Calu3 (cell line): ENCODE measurements around the gene CRACR2B. TPM values are rescaled to one million over a fixed set of nuclear protein-coding genes. Genes with fewer than 3 reads are reported as not detected.
A peak's percentile ranks its signal among the peaks of the same experiment; 100 is the strongest.

Source experiments
- BruUV-seq: library from RNA; stranded (reverse); fragments of 400-500 nt; replicated peaks from 2 replicates; lab custom pipeline; 2021; lab: Mats Ljungman, UMichigan
- CTCF ChIA-PET: fragments of 300-600 bp; sonication (Branson Sonifier 250); formaldehyde crosslinking; loops from one replicate; lab custom pipeline; 2022; ENCODE audit warnings: antibody characterized with exemption; lab: Charles Lee
- DNase-seq: peaks from one replicate; pipeline ENCODE4 v3.0.0; 2022
- H3K27ac Mint-ChIP-seq: one replicate; pipeline ENCODE4 v1.8.0; 2022; ENCODE audit warnings: mixed read lengths; ENCODE audit not compliant: unreplicated experiment
- H3K27me3 Mint-ChIP-seq: one replicate; pipeline ENCODE4 v1.8.0; 2022; ENCODE audit warnings: mixed read lengths; ENCODE audit not compliant: unreplicated experiment
- H3K36me3 Mint-ChIP-seq: one replicate; pipeline ENCODE4 v1.8.0; 2022; ENCODE audit warnings: mild to moderate bottlenecking, moderate library complexity, mixed read lengths; ENCODE audit not compliant: insufficient read depth, unreplicated experiment
- H3K4me1 Mint-ChIP-seq: one replicate; pipeline ENCODE4 v1.8.0; 2022; ENCODE audit warnings: mild to moderate bottlenecking, low read depth, mixed read lengths; ENCODE audit not compliant: unreplicated experiment
- H3K4me3 Mint-ChIP-seq: one replicate; pipeline ENCODE4 v1.8.0; 2022; ENCODE audit warnings: mild to moderate bottlenecking, low read depth, moderate library complexity, mixed read lengths; ENCODE audit not compliant: unreplicated experiment
- H3K9me3 Mint-ChIP-seq: one replicate; pipeline ENCODE4 v1.8.0; 2022; ENCODE audit warnings: low read depth, mixed read lengths; ENCODE audit not compliant: unreplicated experiment
- intact Hi-C: fragments of 100-400 bp; cut with micrococcal nuclease; formaldehyde crosslinking; loops from one replicate; pipeline ENCODE4 v1.10.0; 2022; ENCODE audit not compliant: unreplicated experiment
- total RNA-seq: library from RNA; stranded (reverse); gene quantifications from 2 replicates; pipeline ENCODE4 v1.2.3, GENCODE V29; 2022
- TF ChIP-seq, protein P1 (sequence below): fragments of 200-600 bp; IDR thresholded peaks from one replicate; pipeline ENCODE4 v1.8.0; 2022; ENCODE audit warnings: antibody characterized with exemption; ENCODE audit not compliant: unreplicated experiment

Gene CRACR2B
- total RNA-seq, 1 experiment from 2014 or later, result 33.4 TPM

- H3K36me3 Mint-ChIP-seq, result peaks cover 57% of the 10 kb centered on the region
- no peaks in the 10 kb centered on the region for H3K9me3 Mint-ChIP-seq
- no TSS peak for BruUV-seq
- CTCF ChIA-PET, result no interaction called here
- H3K27me3 Mint-ChIP-seq, result no peaks in the 10 kb centered on the region
- H3K4me3 Mint-ChIP-seq, result no peak overlapping the region
- TF ChIP-seq, protein P1, sequence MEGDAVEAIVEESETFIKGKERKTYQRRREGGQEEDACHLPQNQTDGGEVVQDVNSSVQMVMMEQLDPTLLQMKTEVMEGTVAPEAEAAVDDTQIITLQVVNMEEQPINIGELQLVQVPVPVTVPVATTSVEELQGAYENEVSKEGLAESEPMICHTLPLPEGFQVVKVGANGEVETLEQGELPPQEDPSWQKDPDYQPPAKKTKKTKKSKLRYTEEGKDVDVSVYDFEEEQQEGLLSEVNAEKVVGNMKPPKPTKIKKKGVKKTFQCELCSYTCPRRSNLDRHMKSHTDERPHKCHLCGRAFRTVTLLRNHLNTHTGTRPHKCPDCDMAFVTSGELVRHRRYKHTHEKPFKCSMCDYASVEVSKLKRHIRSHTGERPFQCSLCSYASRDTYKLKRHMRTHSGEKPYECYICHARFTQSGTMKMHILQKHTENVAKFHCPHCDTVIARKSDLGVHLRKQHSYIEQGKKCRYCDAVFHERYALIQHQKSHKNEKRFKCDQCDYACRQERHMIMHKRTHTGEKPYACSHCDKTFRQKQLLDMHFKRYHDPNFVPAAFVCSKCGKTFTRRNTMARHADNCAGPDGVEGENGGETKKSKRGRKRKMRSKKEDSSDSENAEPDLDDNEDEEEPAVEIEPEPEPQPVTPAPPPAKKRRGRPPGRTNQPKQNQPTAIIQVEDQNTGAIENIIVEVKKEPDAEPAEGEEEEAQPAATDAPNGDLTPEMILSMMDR, result no peak
- intact Hi-C loops, result no loop called here
- no peaks in the 10 kb centered on the region for H3K4me1 Mint-ChIP-seq
- DNase-seq, result no peak
- peak overlapping the region; percentile 54 for H3K27ac Mint-ChIP-seq
These were observed 42.7 kb downstream of the CRACR2B start for GRCh38 chr11:870418-870817.

GRCh38 chr11:871472-871871 lies 43.8 kb downstream of the CRACR2B start:
- BruUV-seq, result no TSS peak
- H3K4me3 Mint-ChIP-seq, result no peak overlapping the region
- TF ChIP-seq, protein P1, result no peak
- DNase-seq, result no peak
- CTCF ChIA-PET, result no interaction called here
- H3K4me1 Mint-ChIP-seq, result no peaks in the 10 kb centered on the region
- peaks cover 59% of the 10 kb centered on the region for H3K36me3 Mint-ChIP-seq
- intact Hi-C loops, result no loop called here
- no peaks in the 10 kb centered on the region for H3K27me3 Mint-ChIP-seq
- H3K9me3 Mint-ChIP-seq, result no peaks in the 10 kb centered on the region
- no peak overlapping the region for H3K27ac Mint-ChIP-seq

- Mint-ChIP-seq H3K4me3 (no peak overlapping the region), H3K27ac (no peak overlapping the region), H3K27me3 (no peaks in the 10 kb centered on the region), H3K4me1 (no peaks in the 10 kb centered on the region), H3K36me3 (peaks cover 49% of the 10 kb centered on the region), H3K9me3 (no peaks in the 10 kb centered on the region)
- no TSS peak for BruUV-seq
- TF ChIP-seq, protein P1, result no peak
- CTCF ChIA-PET, result no interaction called here
- intact Hi-C loops, result no loop called here
- DNase-seq, result no peak
These were observed 45.1 kb downstream of the CRACR2B start for GRCh38 chr11:872799-873198.

DNA sequence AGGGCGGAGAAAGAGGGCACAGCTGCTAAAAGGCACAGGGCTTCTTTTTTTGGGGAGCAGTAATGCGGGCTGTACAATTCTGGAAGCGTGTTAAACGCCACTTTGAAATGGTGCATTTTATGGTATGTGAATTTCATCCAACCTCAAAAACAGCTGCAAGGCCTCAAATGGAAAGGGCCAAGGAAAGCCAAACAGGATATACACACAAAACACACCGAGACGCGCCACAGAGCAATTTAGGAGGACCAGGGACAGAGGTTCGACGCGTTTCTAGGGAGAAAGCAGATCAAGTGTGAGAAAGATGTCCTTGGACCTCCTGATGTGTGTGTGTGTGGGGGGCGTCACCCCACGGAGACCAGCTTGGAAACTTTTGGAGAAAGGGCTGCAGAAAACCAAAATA lies 46.0 kb downstream of the CRACR2B start:
- TF ChIP-seq, protein P1, result no peak
- Mint-ChIP-seq H3K27ac (no peak overlapping the region), H3K9me3 (no peaks in the 10 kb centered on the region), H3K4me1 (no peaks in the 10 kb centered on the region), H3K4me3 (no peak overlapping the region), H3K36me3 (peaks cover 42% of the 10 kb centered on the region), H3K27me3 (no peaks in the 10 kb centered on the region)
- BruUV-seq, result TSS peak; percentile 16
- CTCF ChIA-PET, result no interaction called here
- intact Hi-C loops, result no loop called here
- no peak for DNase-seq
